ENCODE results near the gene IRF3. TPM values are rescaled to one million over a fixed set of nuclear protein-coding genes. Genes with fewer than 3 reads are reported as not detected.

The IRF3 gene
- total and polyA plus RNA-seq, 8 donors = 60.2 to 93.6 (median 72.5) TPM

GRCh38 chr19:49616532-49616931 is 49.1 kb downstream of the IRF3 start:
- intact Hi-C loops (cut with DNase I) = no loop called here
- Histone ChIP-seq H3K9me3 (no peaks in the 10 kb centered on the region), H3K36me3 (peaks cover 0 to 71% of the 10 kb centered on the region in 2 donors), H3K27me3 (no peaks in the 10 kb centered on the region), H3K4me3 (no peak overlapping the region), H3K4me1 (peaks cover 0 to 29% of the 10 kb centered on the region in 2 donors), H3K27ac (no peak overlapping the region)
- DNase-seq = no peak
- no peak for TF ChIP-seq CTCF (IDR thresholded peaks at IDR 0.05)
- ATAC-seq = no peak

- ATAC-seq (no peak), DNase-seq (peak in 1 of 4 donors; percentile 67)
- Histone ChIP-seq H3K27ac (no peak overlapping the region), H3K27me3 (no peaks in the 10 kb centered on the region), H3K36me3 (peaks cover 0 to 72% of the 10 kb centered on the region in 2 donors), H3K4me3 (no peak overlapping the region), H3K4me1 (peaks cover 0 to 34% of the 10 kb centered on the region in 2 donors), H3K9me3 (no peaks in the 10 kb centered on the region)
- no peak for TF ChIP-seq CTCF (IDR thresholded peaks at IDR 0.05)
- intact Hi-C loops (cut with DNase I) = no loop called here
Measured at GRCh38 chr19:49615861-49616260, 49.8 kb downstream of the IRF3 start.

DNA sequence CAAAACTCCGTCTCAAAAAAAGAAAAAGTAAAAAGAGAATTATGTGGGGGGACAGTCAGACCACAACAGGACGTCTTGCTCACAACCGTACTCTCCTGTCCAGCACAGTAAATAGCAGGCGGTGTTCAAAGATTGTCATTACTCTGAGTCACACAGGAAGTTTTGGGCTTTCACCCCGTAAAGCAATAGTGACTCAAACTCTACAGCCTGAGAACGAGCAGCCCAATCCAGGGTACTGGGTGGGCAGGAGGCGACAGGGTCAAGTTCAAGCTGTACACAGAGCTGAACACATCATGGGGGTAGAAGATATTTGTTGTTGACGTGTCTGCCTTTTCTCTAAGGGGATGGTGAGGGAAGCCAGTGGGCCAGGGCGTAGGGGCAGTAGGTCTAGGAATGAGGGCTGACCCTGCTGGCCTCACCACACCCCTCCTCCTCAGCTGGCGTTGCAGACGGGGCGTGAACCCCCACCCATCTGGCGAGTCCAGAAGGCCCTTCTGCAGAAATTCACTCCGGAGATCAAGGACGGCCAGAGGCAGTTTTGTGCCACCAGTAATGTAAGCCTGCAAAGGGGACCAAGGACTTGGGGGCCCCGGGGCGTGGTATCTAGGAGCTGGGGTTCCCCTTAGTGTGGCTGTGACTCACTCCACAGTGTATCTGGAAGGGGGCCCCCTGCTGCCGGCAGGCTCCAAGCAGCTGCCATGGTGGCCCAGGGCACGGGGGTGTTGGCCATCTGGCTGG is 51.4 kb downstream of the IRF3 start:
- Histone ChIP-seq H3K27me3 (no peaks in the 10 kb centered on the region), H3K36me3 (peaks cover 0 to 73% of the 10 kb centered on the region in 2 donors), H3K9me3 (no peaks in the 10 kb centered on the region), H3K4me1 (peaks cover 0 to 34% of the 10 kb centered on the region in 2 donors), H3K4me3 (no peak overlapping the region), H3K27ac (peak overlapping the region in 1 of 2 donors; percentile 41)
- no peak for TF ChIP-seq CTCF (IDR thresholded peaks at IDR 0.05)
- ATAC-seq (peak; percentile 17), DNase-seq (peak in 1 of 4 donors; percentile 71)
- intact Hi-C loops (cut with DNase I) = no loop called here

DNA sequence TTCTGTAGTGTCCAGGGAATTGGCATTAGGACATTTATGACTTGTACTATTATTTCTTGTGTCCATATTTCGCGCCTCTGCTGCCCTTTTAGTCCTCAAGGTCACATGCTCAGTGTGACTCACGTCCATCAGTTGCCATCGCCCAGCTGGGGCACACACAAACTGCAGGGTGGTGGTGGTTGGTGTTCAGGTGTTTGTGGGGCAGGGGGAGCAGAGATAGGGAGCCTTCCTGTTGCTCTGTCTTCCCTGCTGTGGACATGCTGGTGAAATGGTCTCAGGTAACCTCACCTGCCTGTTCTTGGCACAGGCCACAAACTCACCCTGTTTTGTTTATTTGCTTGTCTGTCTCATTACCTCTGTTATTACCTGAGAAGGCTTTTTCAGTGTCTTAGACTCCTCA is 52.3 kb downstream of the IRF3 start:
- TF ChIP-seq CTCF (IDR thresholded peaks at IDR 0.05) = no peak
- H3K4me3 ChIP-seq = no peak overlapping the region
- H3K9me3 ChIP-seq = no peaks in the 10 kb centered on the region
- H3K27me3 ChIP-seq = no peaks in the 10 kb centered on the region
- DNase-seq (no peak), ATAC-seq (no peak)
- intact Hi-C loops (cut with DNase I) = no loop called here
- H3K4me1 ChIP-seq = peaks cover 0 to 34% of the 10 kb centered on the region in 2 donors
- H3K36me3 ChIP-seq = peaks cover 0 to 73% of the 10 kb centered on the region in 2 donors
- H3K27ac ChIP-seq = peak overlapping the region in 1 of 2 donors; percentile 41

Small RNAs within 50 kb of the gene (microRNA-seq; reads per million reads assigned to microRNA genes)
- gene MIR5088 = 0.14 to 0.34 reads per million in 2 donors

Other genes starting within 250 kb of the IRF3 start
- not detected for gene PTH2, start 242.4 kb downstream of the IRF3 start, total RNA-seq
- gene PTH2, start 242.4 kb downstream of the IRF3 start, polyA plus RNA-seq (ENCODE audit: insufficient read length in 6 of 6) = not detected
- not detected for gene GFY, start 240.5 kb downstream of the IRF3 start, total RNA-seq
- gene GFY, start 240.5 kb downstream of the IRF3 start, polyA plus RNA-seq (ENCODE audit: insufficient read length in 6 of 6) = not detected
- under 1 TPM; 0.29 to 0.34 TPM for gene SLC17A7, start 224.3 kb downstream of the IRF3 start, total RNA-seq
- under 1 TPM; 0.21 to 0.70 (median 0.36) TPM for gene SLC17A7, start 224.3 kb downstream of the IRF3 start, polyA plus RNA-seq (ENCODE audit: insufficient read length in 6 of 6)
- gene PIH1D1, start 214.0 kb downstream of the IRF3 start, total RNA-seq = 10 to 100 TPM; 54.4 to 78.5 TPM
- 10 to 100 TPM; 73.6 to 93.2 (median 79.6) TPM for gene PIH1D1, start 214.0 kb downstream of the IRF3 start, polyA plus RNA-seq (ENCODE audit: insufficient read length in 6 of 6)
- gene ALDH16A1, start 212.6 kb downstream of the IRF3 start, total RNA-seq = 10 to 100 TPM; 29.3 to 54.2 TPM
- gene ALDH16A1, start 212.6 kb downstream of the IRF3 start, polyA plus RNA-seq (ENCODE audit: insufficient read length in 6 of 6) = 10 to 100 TPM; 12.6 to 18.3 (median 16.5) TPM
- gene FLT3LG, start 191.6 kb downstream of the IRF3 start, total RNA-seq = 10 to 100 TPM in 1 of 2 donors, 1 to 10 TPM in 1; 6.8 to 10.1 TPM
- 1 to 10 TPM; 6.7 to 9.7 (median 7.4) TPM for gene FLT3LG, start 191.6 kb downstream of the IRF3 start, polyA plus RNA-seq (ENCODE audit: insufficient read length in 6 of 6)
- gene RPL13A, start 178.2 kb downstream of the IRF3 start, total RNA-seq = 1,000 to 10,000 TPM; 1,924 to 2,053 TPM
- 1,000 to 10,000 TPM; 3,217 to 4,076 (median 3,655) TPM for gene RPL13A, start 178.2 kb downstream of the IRF3 start, polyA plus RNA-seq (ENCODE audit: insufficient read length in 6 of 6)
- 1,000 to 10,000 TPM; 1,463 to 1,657 TPM for gene RPS11, start 169.4 kb downstream of the IRF3 start, total RNA-seq
- 1,000 to 10,000 TPM; 3,128 to 3,903 (median 3,649) TPM for gene RPS11, start 169.4 kb downstream of the IRF3 start, polyA plus RNA-seq (ENCODE audit: insufficient read length in 6 of 6)
- 100 to 1,000 TPM; 283 to 288 TPM for gene FCGRT, start 153.2 kb downstream of the IRF3 start, total RNA-seq
- 100 to 1,000 TPM; 287 to 382 (median 307) TPM for gene FCGRT, start 153.2 kb downstream of the IRF3 start, polyA plus RNA-seq (ENCODE audit: insufficient read length in 6 of 6)
- 10 to 100 TPM; 55.4 to 65.3 TPM for gene RCN3, start 137.9 kb downstream of the IRF3 start, total RNA-seq
- gene RCN3, start 137.9 kb downstream of the IRF3 start, polyA plus RNA-seq (ENCODE audit: insufficient read length in 6 of 6) = 10 to 100 TPM; 17.1 to 42.5 (median 22.4) TPM
- gene NOSIP, start 85.3 kb downstream of the IRF3 start, total RNA-seq = 10 to 100 TPM; 40.8 to 45.0 TPM
- gene NOSIP, start 85.3 kb downstream of the IRF3 start, polyA plus RNA-seq (ENCODE audit: insufficient read length in 6 of 6) = 10 to 100 TPM; 56.6 to 67.9 (median 63.6) TPM
- 10 to 100 TPM in 1 of 2 donors, 1 to 10 TPM in 1; 7.6 to 13.6 TPM for gene PRRG2, start 84.5 kb downstream of the IRF3 start, total RNA-seq
- 1 to 10 TPM; 3.8 to 6.8 (median 5.1) TPM for gene PRRG2, start 84.5 kb downstream of the IRF3 start, polyA plus RNA-seq (ENCODE audit: insufficient read length in 6 of 6)
- 10 to 100 TPM; 26.1 to 26.7 TPM for gene PRR12, start 74.7 kb downstream of the IRF3 start, total RNA-seq
- 10 to 100 TPM; 21.4 to 33.7 (median 27.0) TPM for gene PRR12, start 74.7 kb downstream of the IRF3 start, polyA plus RNA-seq (ENCODE audit: insufficient read length in 6 of 6)
- gene RRAS, start 25.7 kb downstream of the IRF3 start, total RNA-seq = 100 to 1,000 TPM in 1 of 2 donors, 10 to 100 TPM in 1; 76.0 to 131 TPM
- gene RRAS, start 25.7 kb downstream of the IRF3 start, polyA plus RNA-seq (ENCODE audit: insufficient read length in 6 of 6) = 10 to 100 TPM; 21.4 to 34.0 (median 27.7) TPM
- 10 to 100 TPM; 61.5 to 63.8 TPM for gene SCAF1, start 23.6 kb downstream of the IRF3 start, total RNA-seq
- gene SCAF1, start 23.6 kb downstream of the IRF3 start, polyA plus RNA-seq (ENCODE audit: insufficient read length in 6 of 6) = 10 to 100 TPM; 24.7 to 36.6 (median 33.1) TPM
- 10 to 100 TPM; 20.6 to 22.2 TPM for gene BCL2L12, start 76 bp upstream of the IRF3 start, total RNA-seq
- 10 to 100 TPM; 21.4 to 30.1 (median 28.2) TPM for gene BCL2L12, start 76 bp upstream of the IRF3 start, polyA plus RNA-seq (ENCODE audit: insufficient read length in 6 of 6)
- 100 to 1,000 TPM in 1 of 2 donors, 10 to 100 TPM in 1; 79.3 to 137 TPM for gene PRMT1, start 11.4 kb upstream of the IRF3 start, total RNA-seq
- gene PRMT1, start 11.4 kb upstream of the IRF3 start, polyA plus RNA-seq (ENCODE audit: insufficient read length in 6 of 6) = 100 to 1,000 TPM; 208 to 258 (median 224) TPM
- gene ADM5, start 23.7 kb upstream of the IRF3 start, total RNA-seq = 1 to 10 TPM in 1 of 2 donors, under 1 TPM in 1; 0.93 to 2.0 TPM
- gene ADM5, start 23.7 kb upstream of the IRF3 start, polyA plus RNA-seq (ENCODE audit: insufficient read length in 6 of 6) = 1 to 10 TPM; 1.2 to 2.6 (median 1.9) TPM
- 10 to 100 TPM in 1 of 2 donors, 1 to 10 TPM in 1; 6.2 to 11.3 TPM for gene CPT1C, start 25.3 kb upstream of the IRF3 start, total RNA-seq
- gene CPT1C, start 25.3 kb upstream of the IRF3 start, polyA plus RNA-seq (ENCODE audit: insufficient read length in 6 of 6) = 10 to 100 TPM; 23.2 to 37.3 (median 29.3) TPM
- gene TSKS, start 97.4 kb upstream of the IRF3 start, total RNA-seq = under 1 TPM in 1 of 2 donors, not detected in 1; 0.39 TPM
- under 1 TPM; 0.17 to 0.45 (median 0.21) TPM for gene TSKS, start 97.4 kb upstream of the IRF3 start, polyA plus RNA-seq (ENCODE audit: insufficient read length in 6 of 6)
- gene AP2A1, start 101.1 kb upstream of the IRF3 start, total RNA-seq = 10 to 100 TPM; 84.9 to 87.6 TPM
- 10 to 100 TPM; 52.9 to 83.1 (median 61.8) TPM for gene AP2A1, start 101.1 kb upstream of the IRF3 start, polyA plus RNA-seq (ENCODE audit: insufficient read length in 6 of 6)
- 10 to 100 TPM; 15.3 to 19.5 TPM for gene FUZ, start 147.4 kb upstream of the IRF3 start, total RNA-seq
- gene FUZ, start 147.4 kb upstream of the IRF3 start, polyA plus RNA-seq (ENCODE audit: insufficient read length in 6 of 6) = 10 to 100 TPM; 23.2 to 31.7 (median 26.6) TPM
- gene MED25, start 152.4 kb upstream of the IRF3 start, total RNA-seq = 10 to 100 TPM; 52.1 to 57.1 TPM
- gene MED25, start 152.4 kb upstream of the IRF3 start, polyA plus RNA-seq (ENCODE audit: insufficient read length in 6 of 6) = 10 to 100 TPM; 55.1 to 67.4 (median 58.2) TPM
- gene PTOV1, start 185.3 kb upstream of the IRF3 start, total RNA-seq = 100 to 1,000 TPM in 1 of 2 donors, 10 to 100 TPM in 1; 96.0 to 133 TPM
- 100 to 1,000 TPM; 268 to 320 (median 279) TPM for gene PTOV1, start 185.3 kb upstream of the IRF3 start, polyA plus RNA-seq (ENCODE audit: insufficient read length in 6 of 6)
- 10 to 100 TPM; 63.0 to 89.5 TPM for gene PNKP, start 201.7 kb upstream of the IRF3 start, total RNA-seq
- gene PNKP, start 201.7 kb upstream of the IRF3 start, polyA plus RNA-seq (ENCODE audit: insufficient read length in 6 of 6) = 10 to 100 TPM; 56.8 to 78.6 (median 66.3) TPM
- 10 to 100 TPM; 33.8 to 39.3 TPM for gene AKT1S1, start 211.5 kb upstream of the IRF3 start, total RNA-seq
- 10 to 100 TPM; 24.7 to 42.9 (median 31.8) TPM for gene AKT1S1, start 211.5 kb upstream of the IRF3 start, polyA plus RNA-seq (ENCODE audit: insufficient read length in 6 of 6)
- 10 to 100 TPM; 35.2 to 43.3 TPM for gene TBC1D17, start 211.8 kb upstream of the IRF3 start, total RNA-seq
- 10 to 100 TPM; 40.8 to 47.2 (median 46.3) TPM for gene TBC1D17, start 211.8 kb upstream of the IRF3 start, polyA plus RNA-seq (ENCODE audit: insufficient read length in 6 of 6)
- 1 to 10 TPM; 2.4 to 6.5 TPM for gene IL4I1, start 231.0 kb upstream of the IRF3 start, total RNA-seq
- gene IL4I1, start 231.0 kb upstream of the IRF3 start, polyA plus RNA-seq (ENCODE audit: insufficient read length in 6 of 6) = 1 to 10 TPM; 1.1 to 2.3 (median 1.7) TPM